ENCODE data around the gene C22orf23. TPM values are rescaled to one million over a fixed set of nuclear protein-coding genes. Genes with fewer than 3 reads are reported as not detected.

The C22orf23 gene
- total and polyA plus RNA-seq, 2 of the 4 experiments (the other 2 are of a cell fraction), result 0.39 to 0.54 TPM

DNA sequence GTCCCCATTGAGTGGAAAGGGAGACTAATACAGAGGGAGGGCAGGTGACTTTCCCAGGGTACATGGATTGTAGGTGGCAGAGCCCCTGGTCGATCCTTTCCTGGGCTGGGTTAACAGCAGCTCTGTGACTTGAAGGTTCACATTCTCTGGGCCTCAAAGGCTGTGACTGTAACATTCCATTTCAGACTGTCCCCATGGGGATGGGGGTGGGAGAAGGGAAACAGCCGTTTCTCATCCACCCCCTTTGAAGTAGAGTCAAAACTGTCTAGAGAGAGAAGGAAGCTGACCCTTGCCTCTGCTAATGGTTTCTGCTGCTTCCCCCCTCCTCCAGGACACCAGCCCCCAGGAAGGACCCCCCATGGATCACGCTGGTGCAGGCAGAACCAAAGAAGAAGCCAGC is 28.1 kb downstream of the C22orf23 start:
- no peak for ATAC-seq (ENCODE audit: low read depth)
- H3K36me3 ChIP-seq (ENCODE audit: control insufficient read depth, insufficient read depth, low read length), result peaks cover 55% of the 10 kb centered on the region
- H2BK5ac ChIP-seq (ENCODE audit: low read depth, low read length, poor library complexity, severe bottlenecking), result no peak overlapping the region
- ChIA-PET POLR2A (ENCODE audit: unreplicated experiment) (no interaction called here), CTCF (no interaction called here)
- dilution Hi-C loops (cut with HindIII; ENCODE audit: low sequenced_read_pairs, unreplicated experiment) (no loop called here), intact Hi-C loops (cut with micrococcal nuclease) (no loop called here), in situ Hi-C loops (cut with MboI; ENCODE audit: low sequenced_read_pairs) (no loop called here)
- H2AK9ac ChIP-seq (replicated peaks; ENCODE audit: low read depth, low read length, poor library complexity), result peak overlapping the region; percentile 61
- no peak overlapping the region for H3K4ac ChIP-seq (ENCODE audit: low read depth, low read length)
- H4K20me1 ChIP-seq (ENCODE audit: insufficient read depth, low read length), result peaks cover 11% of the 10 kb centered on the region
- H3K27me3 ChIP-seq (ENCODE audit: control insufficient read depth, insufficient read depth, low read length), result no peaks in the 10 kb centered on the region
- H2BK20ac ChIP-seq (ENCODE audit: low read depth, low read length), result no peak overlapping the region
- H3K9me3 ChIP-seq (ENCODE audit: control insufficient read depth, insufficient read depth, low read length), result no peaks in the 10 kb centered on the region
- H3K14ac ChIP-seq (replicated peaks; ENCODE audit: low read depth, low read length), result no peak overlapping the region
- no peak overlapping the region for H3K23ac ChIP-seq (ENCODE audit: low read depth, low read length)
- no peak overlapping the region for H4K5ac ChIP-seq (ENCODE audit: low read depth, low read length)
- no peak overlapping the region for H3K9ac ChIP-seq (ENCODE audit: low read depth, low read length)
- no peak overlapping the region for H3K56ac ChIP-seq (ENCODE audit: extremely low read depth, insufficient read depth, low read length)
- no peak overlapping the region for H3K18ac ChIP-seq (ENCODE audit: low read depth, low read length)
- H4K8ac ChIP-seq (ENCODE audit: low read depth in 2 of 2, low read length in 2 of 2), result no peak overlapping the region
- no peak overlapping the region for H3K4me3 ChIP-seq (ENCODE audit: insufficient read depth, low read depth, low read length)
- no peak for TF ChIP-seq NFE2L2 (IDR thresholded peaks at IDR 0.05; ENCODE audit: low read depth, low read length)
- no peak for TF ChIP-seq FOS (IDR thresholded peaks at IDR 0.05; ENCODE audit: low read depth, low read length)
- TF ChIP-seq RAD21 (IDR thresholded peaks at IDR 0.05; ENCODE audit: low read length), result no peak
- TF ChIP-seq, protein P1, sequence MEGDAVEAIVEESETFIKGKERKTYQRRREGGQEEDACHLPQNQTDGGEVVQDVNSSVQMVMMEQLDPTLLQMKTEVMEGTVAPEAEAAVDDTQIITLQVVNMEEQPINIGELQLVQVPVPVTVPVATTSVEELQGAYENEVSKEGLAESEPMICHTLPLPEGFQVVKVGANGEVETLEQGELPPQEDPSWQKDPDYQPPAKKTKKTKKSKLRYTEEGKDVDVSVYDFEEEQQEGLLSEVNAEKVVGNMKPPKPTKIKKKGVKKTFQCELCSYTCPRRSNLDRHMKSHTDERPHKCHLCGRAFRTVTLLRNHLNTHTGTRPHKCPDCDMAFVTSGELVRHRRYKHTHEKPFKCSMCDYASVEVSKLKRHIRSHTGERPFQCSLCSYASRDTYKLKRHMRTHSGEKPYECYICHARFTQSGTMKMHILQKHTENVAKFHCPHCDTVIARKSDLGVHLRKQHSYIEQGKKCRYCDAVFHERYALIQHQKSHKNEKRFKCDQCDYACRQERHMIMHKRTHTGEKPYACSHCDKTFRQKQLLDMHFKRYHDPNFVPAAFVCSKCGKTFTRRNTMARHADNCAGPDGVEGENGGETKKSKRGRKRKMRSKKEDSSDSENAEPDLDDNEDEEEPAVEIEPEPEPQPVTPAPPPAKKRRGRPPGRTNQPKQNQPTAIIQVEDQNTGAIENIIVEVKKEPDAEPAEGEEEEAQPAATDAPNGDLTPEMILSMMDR (conservative IDR thresholded peaks at IDR 0.05; ENCODE audit: low read depth, low read length), result no peak
- TF ChIP-seq RCOR1 (IDR thresholded peaks at IDR 0.05; ENCODE audit: insufficient replicate concordance, low read length), result no peak
- no peak for TF ChIP-seq POLR2A (IDR thresholded peaks at IDR 0.05; ENCODE audit: low read depth, low read length)
- no peak for TF ChIP-seq RFX5 (IDR thresholded peaks at IDR 0.05; ENCODE audit: low read depth, low read length)
- TF ChIP-seq, protein P2, sequence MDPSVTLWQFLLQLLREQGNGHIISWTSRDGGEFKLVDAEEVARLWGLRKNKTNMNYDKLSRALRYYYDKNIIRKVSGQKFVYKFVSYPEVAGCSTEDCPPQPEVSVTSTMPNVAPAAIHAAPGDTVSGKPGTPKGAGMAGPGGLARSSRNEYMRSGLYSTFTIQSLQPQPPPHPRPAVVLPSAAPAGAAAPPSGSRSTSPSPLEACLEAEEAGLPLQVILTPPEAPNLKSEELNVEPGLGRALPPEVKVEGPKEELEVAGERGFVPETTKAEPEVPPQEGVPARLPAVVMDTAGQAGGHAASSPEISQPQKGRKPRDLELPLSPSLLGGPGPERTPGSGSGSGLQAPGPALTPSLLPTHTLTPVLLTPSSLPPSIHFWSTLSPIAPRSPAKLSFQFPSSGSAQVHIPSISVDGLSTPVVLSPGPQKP (IDR thresholded peaks at IDR 0.05; ENCODE audit: borderline replicate concordance, low read depth, low read length), result no peak
- no peak for TF ChIP-seq MAZ (IDR thresholded peaks at IDR 0.05; ENCODE audit: borderline replicate concordance, low read depth, low read length)
- no peak for TF ChIP-seq MAFK (IDR thresholded peaks at IDR 0.05; ENCODE audit: low read depth, low read length)
- TF ChIP-seq, protein P3, sequence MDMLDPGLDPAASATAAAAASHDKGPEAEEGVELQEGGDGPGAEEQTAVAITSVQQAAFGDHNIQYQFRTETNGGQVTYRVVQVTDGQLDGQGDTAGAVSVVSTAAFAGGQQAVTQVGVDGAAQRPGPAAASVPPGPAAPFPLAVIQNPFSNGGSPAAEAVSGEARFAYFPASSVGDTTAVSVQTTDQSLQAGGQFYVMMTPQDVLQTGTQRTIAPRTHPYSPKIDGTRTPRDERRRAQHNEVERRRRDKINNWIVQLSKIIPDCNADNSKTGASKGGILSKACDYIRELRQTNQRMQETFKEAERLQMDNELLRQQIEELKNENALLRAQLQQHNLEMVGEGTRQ (IDR thresholded peaks at IDR 0.05; ENCODE audit: low read depth, low read length), result no peak
- TF ChIP-seq SMC3 (IDR thresholded peaks at IDR 0.05; ENCODE audit: low read depth, low read length), result no peak
- TF ChIP-seq CEBPB (IDR thresholded peaks at IDR 0.05; ENCODE audit: low read depth, low read length), result no peak
- TF ChIP-seq MXI1 (IDR thresholded peaks at IDR 0.05; ENCODE audit: borderline replicate concordance, low read depth, low read length), result no peak
- TF ChIP-seq BHLHE40 (IDR thresholded peaks at IDR 0.05; ENCODE audit: low read depth, low read length), result no peak
- TF ChIP-seq CHD1 (IDR thresholded peaks at IDR 0.05; ENCODE audit: low read depth, low read length), result no peak
- WGBS, 2 experiments (ENCODE audit: extremely low coverage in 2 of 2, insufficient read length in 1 of 2), result no CpG with 5 or more reads among the region's 3 CpGs
- DNase-seq, result no peak
- H2AK5ac ChIP-seq (ENCODE audit: low read depth, low read length), result no peak overlapping the region
- no peak overlapping the region for H2BK15ac ChIP-seq (ENCODE audit: low read depth, low read length)
- BruUV-seq (replicated peaks), result no TSS peak
- H3K4me1 ChIP-seq (ENCODE audit: control insufficient read depth, insufficient read depth, low read length), result no peaks in the 10 kb centered on the region
- no peak overlapping the region for H3K4me2 ChIP-seq (ENCODE audit: low read depth, low read length)
- no peak overlapping the region for H4K91ac ChIP-seq (ENCODE audit: insufficient read depth, low read depth, low read length)
- H2BK120ac ChIP-seq (ENCODE audit: low read depth, low read length), result no peak overlapping the region
- H3K27ac ChIP-seq (ENCODE audit: insufficient read depth, low read length), result no peak overlapping the region
- peaks cover 0 to 26% of the 10 kb centered on the region in 2 experiments; a peak in 3 of 4 replicates for H3K79me1 ChIP-seq (ENCODE audit: low read depth in 1 of 2, low read length in 2 of 2)
- H2AFZ ChIP-seq (replicated peaks; ENCODE audit: low read length, poor library complexity), result no peak overlapping the region
- H3K9me1 ChIP-seq (ENCODE audit: insufficient read depth, low read length), result no peaks in the 10 kb centered on the region
